SK-N-SH treated with all-trans-retinoic acid at 6 μM for 48 hours (cell line): ENCODE measurements around the gene ESR2.

Source experiments
- ARNTL ChIP-seq: fragments of 450-650 bp; formaldehyde crosslinking; IDR thresholded peaks from 2 replicates; pipeline ENCODE4 v1.5.0; 2020; ENCODE audit warnings: low read depth, mild to moderate bottlenecking, moderate library complexity, borderline replicate concordance
- CREB5 ChIP-seq: fragments of 250-450 bp; sonication (Bioruptor Pico); IDR thresholded peaks from 2 replicates; pipeline ENCODE4 v1.5.1; 2020; ENCODE audit warnings: low read depth, mild to moderate bottlenecking, moderate library complexity
- CSDC2 ChIP-seq: fragments of 250-450 bp; sonication (Bioruptor Pico); IDR thresholded peaks from 2 replicates; pipeline ENCODE4 v1.5.0; 2020; ENCODE audit warnings: mild to moderate bottlenecking, moderate library complexity
- GLIS3 ChIP-seq: fragments of 250-450 bp; sonication (Bioruptor Pico); IDR thresholded peaks from 2 replicates; pipeline ENCODE4 v1.5.0; 2020; ENCODE audit warnings: mild to moderate bottlenecking, moderate library complexity
- OSR1 ChIP-seq: fragments of 250-450 bp; sonication (Bioruptor Pico); IDR thresholded peaks from 2 replicates; pipeline ENCODE4 v1.8.0; 2022; ENCODE audit warnings: moderate library complexity, mild to moderate bottlenecking, inconsistent platforms
- PATZ1 ChIP-seq: fragments of 250-450 bp; sonication (Bioruptor Pico); IDR thresholded peaks from 2 replicates; pipeline ENCODE4 v1.8.0; 2020; ENCODE audit warnings: mild to moderate bottlenecking, moderate library complexity, borderline replicate concordance
- POU6F1 ChIP-seq: fragments of 250-450 bp; sonication (Bioruptor Pico); IDR thresholded peaks from 2 replicates; pipeline ENCODE4 v1.8.0; 2021; ENCODE audit warnings: low read depth, mild to moderate bottlenecking, moderate library complexity, borderline replicate concordance
- RARB ChIP-seq: fragments of 250-450 bp; sonication (Bioruptor Pico); IDR thresholded peaks from 2 replicates; pipeline ENCODE4 v1.8.0; 2021; ENCODE audit warnings: mild to moderate bottlenecking, moderate library complexity
- TCF4 ChIP-seq: fragments of 250-450 bp; sonication (Bioruptor Pico); IDR thresholded peaks from 2 replicates; pipeline ENCODE4 v1.8.0; 2021; ENCODE audit warnings: mild to moderate bottlenecking, moderate library complexity, borderline replicate concordance
- TOX ChIP-seq: fragments of 250-450 bp; sonication (Bioruptor Pico); IDR thresholded peaks from 2 replicates; pipeline ENCODE4 v1.8.0; 2021; ENCODE audit warnings: mild to moderate bottlenecking, moderate library complexity, borderline replicate concordance
- TSHZ2 ChIP-seq: fragments of 250-450 bp; sonication (Bioruptor Pico); IDR thresholded peaks from 2 replicates; pipeline ENCODE4 v1.5.0; 2020; ENCODE audit warnings: mild to moderate bottlenecking, moderate library complexity
- ZFP3 ChIP-seq: fragments of 250-450 bp; sonication (Bioruptor Pico); IDR thresholded peaks from 2 replicates; pipeline ENCODE4 v1.5.0; 2020; ENCODE audit warnings: mild to moderate bottlenecking, moderate library complexity
- ZNF565 ChIP-seq: fragments of 450-650 bp; formaldehyde crosslinking; conservative IDR thresholded peaks from 2 replicates; pipeline ENCODE4 v1.5.0; 2020; ENCODE audit warnings: low read depth, mild to moderate bottlenecking, moderate library complexity
- ZNF70 ChIP-seq: fragments of 450-650 bp; formaldehyde crosslinking; IDR thresholded peaks from 2 replicates; pipeline ENCODE4 v1.5.0; 2020; ENCODE audit warnings: mild to moderate bottlenecking, moderate library complexity

- TF ChIP-seq CSDC2 (CRISPR knock-in tag), result no peak
- no peak for TF ChIP-seq ZNF565 (CRISPR knock-in tag)
- no peak for TF ChIP-seq TOX (CRISPR knock-in tag)
- no peak for TF ChIP-seq ZNF70 (CRISPR knock-in tag)
- TF ChIP-seq POU6F1 (CRISPR knock-in tag), result no peak
- TF ChIP-seq ARNTL (CRISPR knock-in tag), result no peak
- TF ChIP-seq TSHZ2 (CRISPR knock-in tag), result no peak
- TF ChIP-seq TCF4 (CRISPR knock-in tag), result no peak
- no peak for TF ChIP-seq RARB (CRISPR knock-in tag)
- no peak for TF ChIP-seq PATZ1 (CRISPR knock-in tag)
- TF ChIP-seq OSR1 (CRISPR knock-in tag), result no peak
- no peak for TF ChIP-seq CREB5
- TF ChIP-seq GLIS3 (CRISPR knock-in tag), result no peak
- no peak for TF ChIP-seq ZFP3 (CRISPR knock-in tag)
Measured at GRCh38 chr14:64217308-64217707, 76.9 kb downstream of the ESR2 start.
